IPS-18a (cell line): ENCODE measurements around the gene ARNT2.

Experiments used
- H3K27ac ChIP-seq: one replicate; pipeline ENCODE4 v1.5.1; 2013; ENCODE audit warnings: low read length
- H3K27me3 ChIP-seq: one replicate; pipeline ENCODE4 v1.6.1; 2013; ENCODE audit warnings: mild to moderate bottlenecking, low read length; ENCODE audit not compliant: control insufficient read depth, insufficient read depth
- H3K36me3 ChIP-seq: one replicate; pipeline ENCODE4 v1.6.1; 2013; ENCODE audit warnings: low read depth, low read length; ENCODE audit not compliant: control insufficient read depth
- H3K4me1 ChIP-seq: one replicate; pipeline ENCODE4 v1.6.1; 2013; ENCODE audit warnings: low read depth, low read length; ENCODE audit not compliant: control insufficient read depth
- H3K4me3 ChIP-seq: one replicate; pipeline ENCODE4 v1.5.1; 2013; ENCODE audit warnings: low read length
- H3K9ac ChIP-seq: one replicate; pipeline ENCODE4 v1.6.1; 2013; ENCODE audit warnings: mild to moderate bottlenecking, low read length, moderate library complexity
- H3K9me3 ChIP-seq: one replicate; pipeline ENCODE4 v1.6.1; 2013; ENCODE audit warnings: low read depth, low read length; ENCODE audit not compliant: control insufficient read depth

ARNT2 gene

DNA sequence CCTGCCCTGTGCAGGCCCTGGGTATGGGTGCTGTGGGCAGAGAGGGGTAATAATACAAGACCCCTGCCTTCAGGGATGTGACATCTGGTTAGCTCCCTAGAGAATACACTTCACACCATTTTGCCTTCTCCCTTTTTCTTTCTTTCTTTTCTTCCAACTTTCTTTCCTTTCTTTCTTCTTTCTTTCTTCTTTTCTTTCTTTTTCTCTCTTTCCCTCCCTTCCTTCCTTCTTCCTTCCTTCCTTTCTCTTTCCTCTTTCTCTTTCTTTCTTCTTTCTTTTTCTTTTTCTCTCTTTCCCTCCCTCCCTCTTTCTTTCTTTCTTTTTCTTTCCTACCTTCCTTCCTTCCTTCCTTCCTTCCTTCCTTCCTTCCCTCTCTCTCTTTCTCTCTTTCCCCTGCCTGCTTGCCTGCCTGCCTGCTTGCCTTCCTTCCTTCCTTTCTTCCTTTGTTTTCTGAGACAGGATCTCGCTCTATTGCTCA, 222.5 kb downstream of the ARNT2 start:
- H3K9me3 ChIP-seq = no peaks in the 10 kb centered on the region
- H3K9ac ChIP-seq = no peak overlapping the region
- H3K4me3 ChIP-seq = no peak overlapping the region
- no peak overlapping the region for H3K27ac ChIP-seq
- no peaks in the 10 kb centered on the region for H3K36me3 ChIP-seq
- no peaks in the 10 kb centered on the region for H3K4me1 ChIP-seq
- H3K27me3 ChIP-seq = no peaks in the 10 kb centered on the region

DNA sequence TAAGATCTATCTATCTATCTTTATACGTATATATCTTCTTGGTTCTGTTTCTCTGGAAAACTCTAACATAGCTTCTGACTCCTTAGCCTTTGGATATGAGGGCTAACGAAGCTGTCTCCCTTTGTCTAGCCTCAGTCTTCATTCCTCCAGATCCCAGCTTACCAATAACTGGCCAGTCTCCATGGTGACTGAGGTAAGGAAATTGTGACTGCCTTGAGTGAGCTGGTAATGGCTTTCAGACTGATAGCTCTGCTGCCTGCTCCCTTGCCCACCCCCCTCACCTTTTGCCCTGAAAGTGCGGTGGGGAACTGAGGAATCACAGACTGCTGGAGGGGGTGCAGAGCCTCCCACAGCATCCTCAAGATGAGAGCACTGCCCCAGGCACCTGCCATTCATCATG, 225.2 kb downstream of the ARNT2 start:
- Histone ChIP-seq H3K27ac (no peak overlapping the region), H3K9ac (no peak overlapping the region), H3K9me3 (no peaks in the 10 kb centered on the region), H3K36me3 (no peaks in the 10 kb centered on the region), H3K4me1 (no peaks in the 10 kb centered on the region), H3K27me3 (no peaks in the 10 kb centered on the region), H3K4me3 (no peak overlapping the region)

DNA sequence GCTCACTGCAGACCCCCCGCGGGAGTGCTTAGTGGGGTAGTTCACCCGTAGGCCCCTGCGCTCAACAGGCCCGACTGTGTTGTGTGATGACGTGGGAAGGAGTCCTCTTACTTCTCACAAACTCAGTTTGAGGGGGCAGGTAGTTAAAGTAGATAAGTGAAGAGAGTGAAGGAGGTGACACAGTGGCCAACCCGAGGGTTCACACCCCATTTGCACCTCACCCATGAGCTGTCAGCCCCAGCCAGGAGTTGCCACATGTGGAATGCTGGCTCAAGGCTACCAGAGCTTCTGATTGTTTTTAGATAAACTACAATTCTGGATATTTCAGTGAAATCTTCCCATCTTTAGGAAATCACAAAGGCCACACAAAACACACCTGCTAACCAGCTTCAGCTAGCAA, 226.8 kb downstream of the ARNT2 start:
- Histone ChIP-seq H3K4me3 (no peak overlapping the region), H3K27me3 (no peaks in the 10 kb centered on the region), H3K27ac (no peak overlapping the region), H3K9me3 (no peaks in the 10 kb centered on the region), H3K9ac (no peak overlapping the region), H3K36me3 (no peaks in the 10 kb centered on the region), H3K4me1 (no peaks in the 10 kb centered on the region)

DNA sequence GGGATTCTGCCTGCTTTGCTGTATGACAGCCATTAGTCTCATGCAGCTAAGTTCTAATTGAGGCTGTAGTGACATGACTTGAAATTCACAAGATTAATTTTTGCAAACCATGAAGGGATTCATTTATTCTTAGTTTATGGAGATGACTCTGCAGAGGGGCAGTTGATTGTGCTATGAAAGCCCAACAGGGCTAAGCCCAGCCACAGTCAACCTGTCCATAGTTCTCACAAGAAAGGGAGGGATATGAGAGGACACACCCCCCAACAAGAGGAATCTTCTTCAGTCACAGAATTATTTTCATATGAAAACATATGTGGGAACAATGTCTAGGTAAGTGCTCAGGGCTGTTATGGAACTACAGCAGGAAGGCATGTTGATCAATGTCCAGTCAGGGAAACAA, 229.0 kb downstream of the ARNT2 start:
- no peak overlapping the region for H3K9ac ChIP-seq
- no peaks in the 10 kb centered on the region for H3K27me3 ChIP-seq
- no peaks in the 10 kb centered on the region for H3K9me3 ChIP-seq
- no peaks in the 10 kb centered on the region for H3K36me3 ChIP-seq
- H3K4me1 ChIP-seq = no peaks in the 10 kb centered on the region
- H3K27ac ChIP-seq = no peak overlapping the region
- H3K4me3 ChIP-seq = no peak overlapping the region

DNA sequence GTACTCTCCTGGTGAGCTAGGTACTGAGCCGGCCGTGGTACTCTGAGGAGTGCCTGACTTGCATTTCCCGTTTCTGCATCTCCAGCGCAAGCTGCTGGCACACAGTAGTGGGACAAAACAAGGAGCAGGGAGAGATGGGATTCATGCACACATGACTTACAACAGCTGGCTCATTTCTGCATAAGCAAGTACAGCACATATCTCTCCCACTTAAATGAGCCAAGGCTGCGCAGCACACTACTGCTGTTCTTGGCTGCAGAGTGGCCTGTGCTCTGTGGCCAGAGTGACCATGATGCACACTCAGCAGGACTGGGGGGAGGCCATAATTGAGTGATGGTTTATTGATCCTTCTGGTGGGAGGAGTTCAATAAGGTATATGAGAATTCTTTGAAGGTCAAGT, 231.8 kb downstream of the ARNT2 start:
- Histone ChIP-seq H3K27ac (no peak overlapping the region), H3K36me3 (no peaks in the 10 kb centered on the region), H3K4me3 (no peak overlapping the region), H3K4me1 (no peaks in the 10 kb centered on the region), H3K9ac (no peak overlapping the region), H3K9me3 (no peaks in the 10 kb centered on the region), H3K27me3 (no peaks in the 10 kb centered on the region)

DNA sequence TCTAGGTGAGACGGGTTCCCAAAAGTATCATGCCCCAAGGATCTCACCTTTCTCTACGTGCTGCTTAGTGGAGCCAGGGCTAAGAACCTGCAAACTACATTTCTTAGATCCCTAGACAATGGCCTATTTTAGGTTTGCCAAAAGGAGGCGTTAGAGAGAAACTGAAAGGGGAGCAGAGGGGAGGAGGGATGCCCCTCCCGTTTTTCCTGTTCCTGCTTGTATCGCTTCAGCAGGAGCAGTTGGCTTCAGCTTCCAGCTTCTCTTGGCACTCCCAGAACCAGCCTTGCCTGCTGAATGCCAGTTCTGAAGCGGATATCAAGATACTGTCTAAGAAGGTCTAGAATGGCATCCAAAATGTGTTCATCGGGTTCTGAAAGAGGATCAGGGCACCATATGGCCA, 232.5 kb downstream of the ARNT2 start:
- H3K9ac ChIP-seq = no peak overlapping the region
- no peaks in the 10 kb centered on the region for H3K27me3 ChIP-seq
- no peaks in the 10 kb centered on the region for H3K36me3 ChIP-seq
- H3K27ac ChIP-seq = no peak overlapping the region
- no peak overlapping the region for H3K4me3 ChIP-seq
- no peaks in the 10 kb centered on the region for H3K9me3 ChIP-seq
- H3K4me1 ChIP-seq = no peaks in the 10 kb centered on the region

DNA sequence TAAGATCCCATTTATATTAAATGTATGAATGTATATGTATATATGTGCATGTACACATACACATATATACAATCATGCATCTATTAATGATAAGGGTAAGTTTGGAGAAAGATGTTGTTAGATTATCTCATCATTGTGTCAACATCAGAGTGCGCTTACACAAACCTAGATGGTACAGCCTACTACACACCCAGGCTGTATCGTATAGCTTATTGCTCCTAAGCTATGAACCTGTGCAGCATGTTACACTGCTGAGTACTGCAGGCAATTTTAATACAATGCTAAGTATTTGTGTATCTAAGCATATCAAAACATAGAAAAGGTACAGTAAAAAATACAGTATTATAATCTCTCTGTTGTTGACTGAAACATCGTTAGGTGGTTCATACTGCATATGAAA, 233.6 kb downstream of the ARNT2 start:
- H3K9me3 ChIP-seq = no peaks in the 10 kb centered on the region
- no peaks in the 10 kb centered on the region for H3K36me3 ChIP-seq
- H3K27me3 ChIP-seq = no peaks in the 10 kb centered on the region
- no peak overlapping the region for H3K4me3 ChIP-seq
- H3K27ac ChIP-seq = no peak overlapping the region
- H3K9ac ChIP-seq = no peak overlapping the region
- no peaks in the 10 kb centered on the region for H3K4me1 ChIP-seq

DNA sequence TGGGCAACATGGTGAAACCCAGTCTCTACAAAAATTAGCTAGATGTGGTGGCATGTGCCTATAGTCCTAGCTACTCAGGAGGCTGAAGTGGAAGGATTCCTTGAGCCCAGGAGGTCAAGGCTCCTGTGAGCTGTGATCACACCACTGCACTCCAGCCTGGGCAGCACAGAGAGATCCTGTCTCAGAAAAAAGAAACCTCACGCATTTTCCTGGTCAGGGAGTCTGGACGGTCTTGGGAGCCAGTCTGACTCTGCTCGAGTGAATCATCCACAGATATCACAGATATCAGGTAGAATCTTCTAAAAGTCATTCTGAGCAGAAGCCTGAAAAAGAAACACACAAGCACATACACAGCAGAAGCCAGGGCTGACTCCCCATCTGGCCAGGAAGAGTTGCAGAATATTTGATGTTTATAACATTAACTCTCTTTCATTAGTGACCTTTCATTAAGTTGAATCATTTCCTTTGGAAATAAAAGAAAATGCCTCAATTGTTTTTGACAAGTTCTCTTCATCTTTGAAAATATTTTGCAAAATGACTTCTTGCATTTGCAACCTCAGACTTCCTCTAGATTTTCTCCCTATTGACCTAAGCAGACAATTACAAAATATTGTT, 234.5 kb downstream of the ARNT2 start:
- no peak overlapping the region for H3K9ac ChIP-seq
- H3K27ac ChIP-seq = no peak overlapping the region
- H3K36me3 ChIP-seq = no peaks in the 10 kb centered on the region
- no peak overlapping the region for H3K4me3 ChIP-seq
- no peaks in the 10 kb centered on the region for H3K4me1 ChIP-seq
- H3K9me3 ChIP-seq = no peaks in the 10 kb centered on the region
- no peaks in the 10 kb centered on the region for H3K27me3 ChIP-seq

DNA sequence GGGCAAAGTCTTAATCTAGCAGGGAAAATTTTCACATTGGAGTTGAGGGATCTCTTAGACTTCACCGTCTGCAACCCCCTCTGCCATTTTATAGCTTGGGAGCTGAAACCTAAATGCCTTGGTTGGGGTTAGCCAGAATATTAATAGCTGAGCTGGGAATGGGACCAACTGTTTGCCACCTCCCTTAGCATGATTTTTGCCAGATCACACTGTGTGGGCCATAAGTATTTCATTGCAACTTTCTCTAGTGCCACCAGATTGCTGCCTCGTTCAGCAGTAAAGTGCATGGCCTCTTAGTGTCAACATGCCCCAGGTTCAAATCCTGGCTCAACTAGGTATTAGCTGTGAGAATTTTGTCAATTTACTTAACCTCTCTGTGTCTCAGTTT, 235.0 kb downstream of the ARNT2 start:
- Histone ChIP-seq H3K27me3 (no peaks in the 10 kb centered on the region), H3K4me1 (no peaks in the 10 kb centered on the region), H3K4me3 (no peak overlapping the region), H3K36me3 (no peaks in the 10 kb centered on the region), H3K9ac (no peak overlapping the region), H3K9me3 (no peaks in the 10 kb centered on the region), H3K27ac (no peak overlapping the region)

DNA sequence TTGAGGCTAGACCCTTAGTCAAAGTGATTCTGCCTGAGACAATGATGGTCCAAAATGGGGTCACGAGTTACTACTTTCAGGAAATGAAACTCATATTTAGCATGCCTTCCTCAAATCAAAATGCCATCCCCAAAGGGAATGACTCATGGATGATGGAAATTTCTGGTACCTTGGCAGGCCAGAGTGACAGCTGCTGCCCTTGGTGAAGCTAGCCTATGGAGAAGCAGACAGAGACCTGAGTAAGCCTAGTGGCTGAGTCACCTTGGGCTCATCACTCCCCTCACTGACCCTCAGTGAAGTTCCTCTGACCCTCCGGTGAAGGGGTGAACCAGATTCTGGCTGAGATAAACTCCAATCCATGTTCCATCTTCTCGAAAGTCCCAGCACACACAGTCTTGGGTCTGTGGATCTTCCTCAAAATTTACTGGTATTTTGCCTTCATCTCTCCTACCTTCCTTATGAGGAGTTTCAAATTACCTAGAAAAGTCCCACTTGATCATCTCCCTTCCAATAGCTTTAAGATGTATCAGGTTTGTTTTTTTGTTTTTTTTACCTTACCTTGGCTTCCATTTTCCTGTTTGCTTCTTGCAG, 236.4 kb downstream of the ARNT2 start:
- no peak overlapping the region for H3K27ac ChIP-seq
- H3K4me3 ChIP-seq = no peak overlapping the region
- H3K36me3 ChIP-seq = no peaks in the 10 kb centered on the region
- no peak overlapping the region for H3K9ac ChIP-seq
- no peaks in the 10 kb centered on the region for H3K9me3 ChIP-seq
- no peaks in the 10 kb centered on the region for H3K27me3 ChIP-seq
- no peaks in the 10 kb centered on the region for H3K4me1 ChIP-seq

DNA sequence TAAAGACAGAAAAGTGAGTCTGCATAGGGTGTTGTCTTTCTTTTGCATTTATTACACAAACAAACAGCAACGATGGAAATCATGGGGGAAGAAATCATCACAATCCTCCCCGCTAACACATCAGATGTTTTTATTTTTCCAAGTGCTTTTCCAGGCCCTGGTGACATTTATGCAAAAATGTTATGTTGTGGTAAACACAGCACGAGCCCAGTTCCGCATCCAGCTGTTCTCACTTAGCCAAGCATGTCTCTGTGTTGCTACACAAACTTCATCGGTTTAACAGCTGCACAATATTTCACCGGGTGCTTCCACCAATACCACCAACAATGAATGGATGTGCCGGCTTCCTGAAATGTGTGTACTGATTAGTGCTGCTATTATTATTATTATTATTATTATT, 237.2 kb downstream of the ARNT2 start:
- H3K27ac ChIP-seq = no peak overlapping the region
- no peaks in the 10 kb centered on the region for H3K9me3 ChIP-seq
- no peak overlapping the region for H3K9ac ChIP-seq
- no peak overlapping the region for H3K4me3 ChIP-seq
- no peaks in the 10 kb centered on the region for H3K27me3 ChIP-seq
- no peaks in the 10 kb centered on the region for H3K4me1 ChIP-seq
- no peaks in the 10 kb centered on the region for H3K36me3 ChIP-seq

DNA sequence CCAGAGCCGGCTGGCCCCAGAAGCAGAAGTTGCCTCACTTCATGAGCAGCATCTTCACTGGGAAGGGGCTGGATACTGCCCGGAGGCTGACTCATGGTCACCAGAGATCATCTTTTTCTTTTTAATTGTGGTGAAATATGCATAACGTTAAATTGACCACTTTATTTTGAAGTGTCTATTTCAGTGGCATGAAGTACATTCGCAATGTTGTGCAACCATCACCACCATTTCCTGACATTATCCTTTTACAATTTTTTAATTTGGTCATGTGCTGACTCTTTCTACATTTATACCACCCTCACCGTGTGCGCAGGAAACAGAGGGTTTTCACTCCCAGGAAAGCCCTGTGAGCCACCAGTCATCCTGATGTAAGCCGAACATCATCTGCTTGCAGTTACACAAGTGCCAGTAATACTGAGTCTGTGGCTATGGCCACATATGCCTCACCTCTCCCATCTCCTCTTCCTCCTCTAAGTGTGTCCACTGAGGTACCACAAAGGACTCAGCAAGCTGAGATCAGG, 239.3 kb downstream of the ARNT2 start:
- Histone ChIP-seq H3K9ac (no peak overlapping the region), H3K4me3 (no peak overlapping the region), H3K27me3 (no peaks in the 10 kb centered on the region), H3K27ac (no peak overlapping the region), H3K9me3 (no peaks in the 10 kb centered on the region), H3K4me1 (no peaks in the 10 kb centered on the region), H3K36me3 (no peaks in the 10 kb centered on the region)
